Measurements from ENCODE around the gene SPG11. TPM values are rescaled to one million over a fixed set of nuclear protein-coding genes. Genes with fewer than 3 reads are reported as not detected.
A peak's percentile ranks its signal among the peaks of the same experiment; 100 is the strongest.

SPG11 gene
- total and polyA plus RNA-seq, 9 of the 15 experiments (the other 6 are each of a cell fraction or from before 2014, with no cell fraction given) = 23.3 to 71.2 (median 45.6) TPM

GRCh38 chr15:44536302-44536961 is 127.0 kb downstream of the SPG11 start (continued):
- no peak for TF ChIP-seq E4F1 (CRISPR knock-in tag; IDR thresholded peaks at IDR 0.05; ENCODE audit: borderline replicate concordance)
- TF ChIP-seq TBP (optimal IDR thresholded peaks at IDR 0.05; ENCODE audit: low read depth, low read length) = peak; percentile 57
- TF ChIP-seq ZEB2 (IDR thresholded peaks at IDR 0.05) = no peak
- no peak for TF ChIP-seq HNRNPUL1 (IDR thresholded peaks at IDR 0.05; ENCODE audit: low read length)
- no peak for TF ChIP-seq NFYB (IDR thresholded peaks at IDR 0.05; ENCODE audit: extremely low read depth, insufficient read length)
- no peak for TF ChIP-seq SIRT6 (IDR thresholded peaks at IDR 0.05; ENCODE audit: low read depth, low read length)
- no peak for TF ChIP-seq SMARCA5 (IDR thresholded peaks at IDR 0.05)
- no peak for TF ChIP-seq RBM17 (IDR thresholded peaks at IDR 0.05; ENCODE audit: borderline replicate concordance, low read depth, low read length)
- TF ChIP-seq SMAD3 (CRISPR knock-in tag; conservative IDR thresholded peaks at IDR 0.05) = no peak; the same call in 1 of the 2 replicates
- TF ChIP-seq ATF6 (CRISPR knock-in tag; IDR thresholded peaks at IDR 0.05) = 0 out of 2 replicates have a peak, but pooled peaks have one; percentile 48
- peak; percentile 33; the same call in 1 of the 2 replicates for TF ChIP-seq RNF2 (IDR thresholded peaks at IDR 0.05)
- peak; percentile 85 for TF ChIP-seq EP400 (IDR thresholded peaks at IDR 0.05)
- no peak for TF ChIP-seq MCM7 (IDR thresholded peaks at IDR 0.05)
- TF ChIP-seq NKRF (IDR thresholded peaks at IDR 0.05; ENCODE audit: borderline replicate concordance) = peak; percentile 63; the same call in 1 of the 2 replicates
- TF ChIP-seq HOMEZ (CRISPR knock-in tag; IDR thresholded peaks at IDR 0.05) = no peak
- no peak for TF ChIP-seq MBD2 (IDR thresholded peaks at IDR 0.05; ENCODE audit: borderline replicate concordance, low read depth)
- no peak for TF ChIP-seq ZNF146 (CRISPR knock-in tag; IDR thresholded peaks at IDR 0.05; ENCODE audit: unreplicated experiment)
- TF ChIP-seq ZKSCAN1 (IDR thresholded peaks at IDR 0.05; ENCODE audit: low read depth, low read length) = no peak
- TF ChIP-seq ZNF280B (CRISPR knock-in tag; IDR thresholded peaks at IDR 0.05) = no peak
- no peak for TF ChIP-seq CHD4 (IDR thresholded peaks at IDR 0.05; ENCODE audit: insufficient read depth, insufficient replicate concordance, low read depth, low read length, poor library complexity, severe bottlenecking)

Measured in K562 (cell line).